GM10847 (cell line): ENCODE measurements around the gene WDR86.

Source experiments
- POLR2A ChIP-seq: IDR thresholded peaks from 2 replicates; pipeline ENCODE4 v1.6.1; 2011; ENCODE audit not compliant: insufficient read length; ENCODE audit errors: extremely low read depth

WDR86 gene, protein sequence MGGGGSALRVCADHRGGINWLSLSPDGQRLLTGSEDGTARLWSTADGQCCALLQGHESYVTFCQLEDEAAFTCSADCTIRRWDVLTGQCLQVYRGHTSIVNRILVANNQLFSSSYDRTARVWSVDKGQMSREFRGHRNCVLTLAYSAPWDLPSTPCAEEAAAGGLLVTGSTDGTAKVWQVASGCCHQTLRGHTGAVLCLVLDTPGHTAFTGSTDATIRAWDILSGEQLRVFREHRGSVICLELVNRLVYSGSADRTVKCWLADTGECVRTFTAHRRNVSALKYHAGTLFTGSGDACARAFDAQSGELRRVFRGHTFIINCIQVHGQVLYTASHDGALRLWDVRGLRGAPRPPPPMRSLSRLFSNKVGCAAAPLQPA

DNA sequence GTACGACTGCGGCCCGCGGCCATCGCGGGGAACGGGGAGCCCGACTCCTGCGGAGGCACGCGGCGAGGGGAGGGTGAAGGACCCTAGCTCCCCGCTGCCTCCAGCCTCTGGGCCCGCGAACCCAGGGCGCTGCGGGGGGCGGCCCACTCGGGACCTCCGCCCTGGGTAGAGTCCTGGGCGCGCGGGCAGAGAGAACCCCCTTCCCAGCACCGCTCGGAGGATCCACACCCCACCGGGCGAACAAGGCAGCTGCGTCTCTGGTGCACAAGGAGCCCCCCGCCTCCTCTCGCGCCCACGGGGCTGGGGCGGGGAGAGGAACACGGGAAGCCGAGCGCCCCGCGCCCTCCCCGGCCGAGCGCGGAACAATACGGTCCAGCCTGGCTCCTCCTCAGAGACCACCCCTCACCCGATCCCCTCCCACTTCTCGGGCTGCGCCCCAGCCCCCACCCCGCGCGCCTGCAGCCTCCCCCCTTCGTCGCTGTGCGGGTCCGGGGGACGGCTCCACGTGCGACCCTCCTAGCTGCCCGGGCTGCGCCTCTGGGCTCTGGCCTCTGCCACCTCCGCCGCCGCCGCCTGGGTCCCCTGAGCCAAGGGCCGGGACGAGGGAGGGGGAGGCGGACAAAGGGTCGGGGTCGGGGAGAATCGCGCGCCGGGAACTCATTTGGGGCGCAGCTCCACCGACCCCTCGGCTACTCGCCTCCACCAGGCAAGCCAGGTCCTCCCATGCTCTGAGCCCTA lies at the start of gene WDR86:
TSS of gene WDR86 (minus strand) at position 372 of the 738 bp plus-strand sequence. CDS start 449 bp downstream, outside the sequence.
- no peak for TF ChIP-seq POLR2A

DNA sequence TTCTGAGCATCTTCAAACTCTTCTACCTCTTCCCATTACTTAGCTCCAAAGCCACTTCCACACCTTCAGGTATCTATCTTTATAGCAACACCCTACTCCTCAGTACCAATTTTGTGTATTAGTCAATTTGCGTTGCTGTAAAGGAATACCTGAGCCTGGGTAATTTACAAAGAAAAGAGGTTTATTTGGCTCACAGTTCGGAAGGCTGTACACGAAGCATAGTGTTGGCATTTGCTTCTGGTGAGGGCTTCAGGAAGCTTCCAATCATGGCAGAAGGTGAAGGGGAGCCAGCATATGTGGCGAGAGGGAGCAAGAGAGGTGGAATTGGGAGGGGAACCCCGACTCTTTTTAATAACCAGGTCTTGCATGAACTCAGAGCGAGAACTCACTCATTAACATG lies 47.7 kb upstream of the WDR86 start:
- no peak for TF ChIP-seq POLR2A

DNA sequence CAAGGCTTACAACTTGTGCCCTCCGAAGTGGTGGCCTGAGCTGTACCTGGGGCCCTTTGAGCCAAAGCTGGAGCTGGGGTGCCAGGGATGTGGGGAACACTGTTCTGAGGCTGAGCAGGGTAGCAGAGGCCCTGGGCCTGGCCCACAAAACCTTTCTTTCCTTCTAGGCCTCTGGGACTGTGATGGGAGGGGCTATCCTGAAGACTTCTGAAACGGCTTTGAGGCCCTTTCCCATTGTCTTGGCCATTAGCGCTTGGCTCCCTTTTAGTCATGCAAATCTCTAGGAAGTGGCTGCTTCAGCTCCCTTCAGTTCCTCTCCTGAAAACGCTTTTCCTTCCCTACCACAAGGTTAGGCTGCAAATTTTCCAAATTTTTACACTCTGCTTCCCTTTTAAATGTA lies 46.9 kb upstream of the WDR86 start:
- TF ChIP-seq POLR2A: no peak

DNA sequence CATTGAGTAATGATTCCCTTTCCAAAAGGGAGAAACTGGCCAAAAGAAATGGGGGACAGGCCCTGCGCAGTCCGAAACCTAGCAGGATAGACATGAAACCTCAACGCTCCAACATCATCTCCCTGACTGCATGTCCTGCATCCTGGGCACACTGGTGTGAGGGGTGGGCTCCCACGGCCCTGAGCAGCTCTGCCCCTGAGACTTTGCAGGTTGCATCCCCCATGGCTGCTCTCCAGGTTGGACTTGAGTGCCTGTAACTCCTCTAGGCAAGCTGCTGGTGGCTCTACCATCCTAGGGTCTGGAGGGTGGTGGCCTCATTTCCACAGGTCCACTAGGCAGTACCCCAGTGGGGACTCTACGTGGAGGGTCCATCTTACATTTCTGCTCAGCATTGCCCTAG lies 46.4 kb upstream of the WDR86 start:
- TF ChIP-seq POLR2A: no peak

DNA sequence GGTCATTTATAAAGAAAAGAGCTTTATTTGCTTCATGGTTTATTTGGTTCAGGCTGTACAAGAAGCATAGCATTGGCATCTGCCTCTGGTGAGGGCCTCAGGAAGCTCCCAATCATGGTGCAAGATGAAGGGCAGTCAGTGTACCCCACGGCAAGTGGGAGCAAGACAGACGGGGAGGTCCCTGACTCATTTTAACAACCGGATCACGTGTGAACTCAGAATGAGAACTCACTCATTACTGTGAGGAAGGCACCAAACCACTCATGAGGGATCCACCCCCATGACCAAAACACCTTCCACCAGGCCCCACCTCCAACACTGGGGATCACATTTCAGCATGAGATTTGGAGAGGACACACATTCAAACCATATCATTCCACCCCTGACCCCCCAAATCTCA lies 45.9 kb upstream of the WDR86 start:
- TF ChIP-seq POLR2A: no peak

DNA sequence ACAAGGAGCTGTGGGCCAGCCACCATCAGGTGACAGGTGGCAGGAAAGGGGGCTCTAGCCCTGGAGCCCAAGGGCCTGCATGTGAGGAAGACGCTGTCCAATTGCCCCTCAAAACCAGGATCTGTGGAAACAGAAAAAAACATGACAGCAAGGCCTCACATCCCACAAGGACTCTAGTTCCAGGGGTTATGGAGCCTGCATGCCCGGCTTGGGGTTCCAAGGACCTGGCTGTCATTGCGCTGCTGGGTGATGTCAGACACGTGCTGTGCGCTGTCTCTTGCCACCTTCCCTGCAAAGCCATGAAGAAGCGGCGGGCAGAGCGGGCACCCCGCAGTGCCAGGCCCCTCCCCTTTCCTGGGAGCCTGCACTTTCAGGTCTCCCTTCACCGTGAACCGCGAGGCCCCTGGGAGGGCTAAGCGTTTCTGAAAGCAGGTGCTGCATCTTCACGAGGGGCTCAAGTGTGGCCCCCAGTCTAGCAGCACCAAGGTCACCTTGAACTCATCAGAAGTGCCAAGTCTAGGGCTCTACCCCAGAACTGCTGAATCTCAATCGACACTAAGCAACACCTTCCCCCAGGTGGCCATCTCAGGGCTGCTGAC lies 45.2 kb upstream of the WDR86 start:
- no peak for TF ChIP-seq POLR2A

DNA sequence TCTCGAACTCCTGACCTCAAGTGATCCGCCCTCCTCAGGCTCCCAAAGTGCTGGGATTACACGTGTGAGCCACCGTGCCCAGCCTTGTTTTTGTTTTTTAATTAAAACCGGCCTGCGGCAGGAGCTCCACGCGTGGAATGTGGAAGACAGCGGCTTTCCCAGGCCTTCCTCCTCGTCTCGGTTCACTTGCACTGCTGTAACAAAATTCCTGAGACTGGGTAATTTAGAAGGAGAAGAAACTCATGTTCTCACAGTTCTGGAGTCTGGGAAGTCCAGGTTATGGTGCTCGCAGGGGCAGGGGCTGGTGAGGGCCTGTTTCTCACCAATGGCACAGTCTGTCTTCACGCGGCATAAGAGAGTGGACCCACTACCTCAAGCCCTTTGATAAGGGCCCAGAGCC lies 44.5 kb upstream of the WDR86 start:
- no peak for TF ChIP-seq POLR2A

DNA sequence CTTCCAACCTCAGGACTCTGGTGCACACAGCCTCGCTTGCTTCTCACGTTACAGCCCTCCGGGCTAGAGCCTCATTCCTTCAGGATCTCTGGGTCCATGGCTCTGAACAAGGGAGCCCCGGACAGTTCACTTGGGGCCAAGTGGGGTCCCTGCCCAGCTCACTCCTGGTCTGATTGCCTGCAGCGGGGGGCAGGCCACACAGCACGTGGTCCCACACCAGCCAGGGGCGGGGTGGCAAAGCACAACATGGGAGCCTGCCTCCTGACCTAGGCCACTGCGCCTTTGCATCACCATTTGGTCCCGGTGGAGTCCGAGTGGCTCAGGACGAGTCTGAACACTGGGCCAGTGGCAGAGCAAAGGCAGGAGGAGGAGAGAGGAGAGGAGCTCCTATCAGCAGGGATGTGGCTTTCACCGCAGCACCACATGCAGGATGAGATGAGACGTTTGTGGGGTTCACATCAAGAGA lies 43.5 kb upstream of the WDR86 start:
- no peak for TF ChIP-seq POLR2A

DNA sequence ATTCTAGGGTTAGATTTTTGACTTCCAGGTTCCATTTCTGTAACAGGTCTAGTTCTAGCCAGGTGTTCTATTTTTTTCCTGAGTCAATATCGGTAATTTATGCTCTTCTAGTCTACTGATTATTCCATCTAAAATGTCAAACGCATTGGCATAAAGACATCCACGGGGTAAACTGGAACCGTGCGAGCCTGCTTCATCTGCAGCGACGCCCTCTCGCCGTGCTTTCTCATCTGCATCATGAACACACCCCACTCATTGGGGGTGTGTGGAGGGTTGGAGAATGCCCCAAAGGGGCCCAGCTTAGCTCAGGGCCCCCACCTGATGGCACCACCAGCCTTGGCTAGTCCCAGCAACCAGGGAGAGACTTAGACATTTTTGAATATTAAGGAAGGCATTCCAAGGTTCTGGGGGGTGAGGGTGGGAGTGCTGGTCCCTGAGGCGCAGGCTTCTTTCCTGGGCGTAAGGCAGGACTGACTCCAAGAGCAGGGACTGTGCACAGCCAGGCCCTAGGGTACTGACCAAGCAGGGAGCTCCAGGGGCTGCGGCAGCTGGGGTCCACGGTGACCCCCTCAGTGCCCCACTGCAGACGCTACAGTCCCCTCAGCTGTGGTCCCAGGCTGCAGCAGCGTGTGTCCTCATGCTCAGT lies 43.0 kb upstream of the WDR86 start:
- no peak for TF ChIP-seq POLR2A

DNA sequence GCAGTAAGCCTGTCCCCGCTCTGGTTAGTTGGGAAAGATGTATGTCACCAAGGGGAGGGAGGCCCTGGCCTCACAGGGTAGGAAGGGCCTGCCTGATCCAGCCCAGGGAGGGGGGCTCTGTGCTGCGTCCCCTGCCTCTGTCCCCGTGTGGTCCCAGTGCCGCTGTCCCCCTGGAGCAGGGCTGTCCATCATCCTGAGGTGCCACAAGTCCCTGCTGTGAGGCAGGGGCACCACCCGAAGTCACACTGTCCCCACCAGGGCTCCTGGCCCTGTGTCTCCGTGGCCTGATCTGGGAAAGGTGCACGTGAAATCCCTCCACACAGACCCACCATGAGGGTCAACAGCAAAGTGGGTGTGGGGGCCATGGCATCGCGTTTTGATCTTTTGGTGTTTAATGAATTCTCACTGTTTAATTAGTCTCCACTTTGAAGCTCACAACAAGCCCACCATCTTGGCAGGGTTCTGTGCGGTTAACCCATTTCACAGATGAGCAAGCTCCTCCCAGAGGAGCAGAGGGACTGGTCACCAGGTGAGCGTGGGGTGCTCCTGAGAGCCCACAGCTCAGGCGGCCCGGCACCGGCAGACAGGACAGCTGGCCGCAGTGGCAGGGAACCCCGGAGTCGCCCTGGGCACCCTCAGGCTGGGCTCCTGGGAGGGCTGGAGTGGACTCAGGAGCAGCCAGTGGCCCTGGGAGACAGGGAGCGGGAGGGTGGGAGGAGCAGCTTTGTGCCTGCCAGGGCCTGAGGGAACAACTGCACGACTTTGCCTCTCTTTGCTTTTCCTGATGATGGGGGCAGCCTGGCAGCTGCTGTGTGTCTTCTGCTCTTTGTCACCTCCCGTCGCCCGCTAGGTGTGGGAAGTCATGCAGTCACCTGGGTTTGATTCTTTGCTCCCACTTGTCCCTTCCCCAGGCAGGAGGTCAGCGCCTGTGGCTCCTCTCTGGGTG lies 42.1 kb upstream of the WDR86 start:
- TF ChIP-seq POLR2A: no peak

DNA sequence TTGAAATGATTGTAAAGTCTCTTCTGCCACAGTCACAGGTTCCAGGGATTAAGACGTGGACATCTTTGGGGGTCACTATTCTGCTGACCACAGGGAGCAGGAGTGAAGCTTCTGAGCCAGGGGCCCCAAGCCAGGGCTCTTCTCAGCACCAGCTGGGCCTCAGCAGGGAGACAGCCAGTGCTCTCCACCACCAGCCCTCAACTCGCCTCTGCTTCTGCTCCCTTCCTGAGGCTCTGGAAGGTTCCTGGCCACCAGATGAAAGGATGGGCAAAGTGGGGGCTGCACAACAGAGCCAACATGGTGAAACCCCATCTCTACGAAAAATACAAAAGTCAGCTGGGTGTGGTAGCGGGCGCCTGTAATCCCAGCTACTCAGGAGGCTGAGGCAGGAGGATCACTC lies 41.3 kb upstream of the WDR86 start:
- TF ChIP-seq POLR2A: no peak

DNA sequence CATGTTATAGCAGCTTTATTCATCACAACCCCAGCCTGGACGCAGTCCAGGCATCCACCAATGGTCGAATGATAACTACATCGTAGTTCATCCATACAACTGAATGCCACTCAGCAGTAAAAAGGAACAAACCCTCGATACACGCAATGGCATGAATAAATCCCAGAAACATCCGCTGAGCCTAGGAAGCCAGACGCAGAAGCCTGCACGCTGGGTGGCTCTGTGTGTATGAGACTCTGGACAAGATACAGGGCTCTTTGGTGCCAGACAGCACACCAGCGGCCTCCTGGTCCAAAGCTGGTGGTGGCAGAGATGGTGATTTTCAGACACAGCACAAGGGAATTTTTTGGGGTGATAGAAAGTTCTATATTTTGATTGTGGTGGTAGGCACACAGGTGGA lies 40.2 kb upstream of the WDR86 start:
- no peak for TF ChIP-seq POLR2A

DNA sequence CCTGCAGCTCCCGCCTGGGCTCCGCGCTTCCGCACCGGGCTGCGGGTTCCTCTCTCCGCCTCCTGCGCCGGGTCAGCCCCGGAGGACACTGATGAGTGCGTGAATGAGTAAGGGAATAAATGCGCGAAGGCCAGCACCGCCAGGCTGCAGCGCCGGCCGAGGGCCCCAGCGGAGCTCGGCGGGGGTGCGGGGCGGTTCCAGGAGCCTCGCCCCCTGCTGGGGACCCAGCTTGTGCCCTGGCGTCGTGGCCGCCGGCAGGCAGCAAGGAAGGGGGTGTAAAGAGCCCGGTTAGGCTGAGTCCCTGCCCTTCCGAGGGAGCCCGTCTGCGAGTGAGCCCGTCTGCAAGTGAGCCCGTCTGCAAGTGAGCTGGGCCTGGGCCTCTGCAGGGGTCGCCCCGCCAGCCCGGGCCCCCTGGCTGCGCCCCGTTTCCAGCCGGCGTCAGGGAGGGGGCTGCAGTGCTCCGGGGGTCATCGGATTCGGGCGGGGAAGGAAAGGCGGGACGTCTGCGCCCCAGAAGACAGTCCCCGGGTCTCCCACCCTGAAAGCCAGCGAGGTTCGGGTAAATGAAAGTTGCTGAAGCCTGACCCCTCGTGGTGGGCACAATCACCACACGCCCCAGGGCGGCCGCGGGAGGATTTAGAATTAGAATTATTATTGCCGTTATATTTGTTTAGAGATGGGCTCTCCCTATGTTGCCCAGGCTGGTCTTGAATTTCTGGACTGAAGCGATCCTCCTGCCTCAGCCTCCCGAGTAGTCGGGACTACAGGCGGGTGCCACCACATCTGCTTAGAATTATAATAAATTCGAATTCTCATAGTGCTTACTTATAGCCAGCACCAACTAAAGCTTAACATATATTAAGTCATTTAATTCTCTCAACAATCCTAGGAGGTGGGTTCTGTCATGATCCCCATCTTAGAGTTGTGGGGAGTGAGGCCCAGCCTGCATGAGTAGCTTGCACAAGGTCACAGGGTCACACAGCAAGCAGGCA lies 38.7 kb upstream of the WDR86 start:
- no peak for TF ChIP-seq POLR2A
